ENCODE measurements around the gene CHRDL2.

Gene CHRDL2

GRCh38 chr11:74710281-74710938 is 20.8 kb downstream of the CHRDL2 start:
- DNase-seq (ENCODE audit: low read depth) = no peak

GRCh38 chr11:74709175-74709574 is 22.1 kb downstream of the CHRDL2 start:
- DNase-seq (ENCODE audit: low read depth) = no peak

- DNase-seq (ENCODE audit: low read depth) = no peak
Measured at GRCh38 chr11:74707602-74708510, 23.4 kb downstream of the CHRDL2 start.

- no peak for DNase-seq (ENCODE audit: low read depth)
Measured at GRCh38 chr11:74707182-74707581, 24.0 kb downstream of the CHRDL2 start.

- DNase-seq (ENCODE audit: low read depth) = no peak
Measured at GRCh38 chr11:74703211-74703610, 28.0 kb downstream of the CHRDL2 start.

GRCh38 chr11:74702383-74703007 is 28.7 kb downstream of the CHRDL2 start:
- DNase-seq (ENCODE audit: low read depth) = peak; percentile 40

- DNase-seq (ENCODE audit: low read depth) = no peak
Measured at GRCh38 chr11:74701351-74701750, 29.9 kb downstream of the CHRDL2 start.

- no peak for DNase-seq (ENCODE audit: low read depth)
Measured at GRCh38 chr11:74699615-74700396, 31.4 kb downstream of the CHRDL2 start.

GRCh38 chr11:74697722-74698121 is 33.5 kb downstream of the CHRDL2 start:
- no peak for DNase-seq (ENCODE audit: low read depth)

- no peak for DNase-seq (ENCODE audit: low read depth)
Measured at GRCh38 chr11:74696939-74697675, 34.1 kb downstream of the CHRDL2 start.

- no peak for DNase-seq (ENCODE audit: low read depth)
Measured at GRCh38 chr11:74696500-74696899, 34.7 kb downstream of the CHRDL2 start.

- no peak for DNase-seq (ENCODE audit: low read depth)
Measured at GRCh38 chr11:74695705-74696280, 35.4 kb downstream of the CHRDL2 start.

GRCh38 chr11:74694136-74694930 is 36.9 kb downstream of the CHRDL2 start:
- DNase-seq (ENCODE audit: low read depth) = no peak

GRCh38 chr11:74693531-74693930 is 37.7 kb downstream of the CHRDL2 start:
- DNase-seq (ENCODE audit: low read depth) = no peak

GRCh38 chr11:74691755-74692154 is 39.5 kb downstream of the CHRDL2 start:
- DNase-seq (ENCODE audit: low read depth) = no peak

- no peak for DNase-seq (ENCODE audit: low read depth)
Measured at GRCh38 chr11:74689666-74690065, 41.6 kb downstream of the CHRDL2 start.

- DNase-seq (ENCODE audit: low read depth) = no peak
Measured at GRCh38 chr11:74687237-74688023, 43.8 kb downstream of the CHRDL2 start.

GRCh38 chr11:74686792-74687191 is 44.4 kb downstream of the CHRDL2 start:
- no peak for DNase-seq (ENCODE audit: low read depth)

- DNase-seq (ENCODE audit: low read depth) = no peak
Measured at GRCh38 chr11:74685905-74686304, 45.3 kb downstream of the CHRDL2 start.
